Panc1 (cell line): ENCODE measurements around the gene HGFAC. TPM values are rescaled to one million over a fixed set of nuclear protein-coding genes. Genes with fewer than 3 reads are reported as not detected.

ENCODE experiments used
- ATAC-seq: fragments of 200-7000 bp; cut with Tn5 transposase; 2 replicates; pipeline ENCODE4 v1.9.1; 2020; ENCODE audit warnings: mild to moderate bottlenecking, moderate library complexity
- BruUV-seq: library from RNA; stranded (reverse); fragments of 400-500 nt; replicated peaks from 2 replicates; lab custom pipeline; 2021; lab: Mats Ljungman, UMichigan
- CTCF ChIA-PET: fragments of 300-600 bp; sonication (Branson Sonifier 250); formaldehyde crosslinking; loops from one replicate; lab custom pipeline; 2022; ENCODE audit warnings: antibody characterized with exemption; lab: Charles Lee
- POLR2A ChIA-PET: fragments of 300-600 bp; sonication (Branson Sonifier 250); formaldehyde crosslinking; loops from one replicate; lab custom pipeline; 2022; ENCODE audit warnings: antibody characterized with exemption; lab: Charles Lee
- DNase-seq: peaks from one replicate; pipeline ENCODE4 v3.0.0-alpha.2; 2010; ENCODE audit warnings: low read depth, low spot score
- H3K27ac ChIP-seq: 2 replicates; pipeline ENCODE4 v1.5.1; 2011; ENCODE audit warnings: mild to moderate bottlenecking, low read length, inconsistent platforms
- H3K27me3 ChIP-seq: fragments of 200-500 bp; sonication (Bioruptor generic); 2 replicates; pipeline ENCODE4 v1.6.0; 2014; ENCODE audit warnings: low read length, inconsistent platforms; ENCODE audit not compliant: control insufficient read depth, insufficient read depth
- H3K36me3 ChIP-seq: fragments of 200-500 bp; sonication (Bioruptor generic); 2 replicates; pipeline ENCODE4 v1.5.1; 2014; ENCODE audit warnings: inconsistent platforms, mild to moderate bottlenecking, low read length, moderate library complexity; ENCODE audit not compliant: control insufficient read depth, insufficient read depth
- H3K4me1 ChIP-seq: 2 replicates; pipeline ENCODE4 v1.5.1; 2011; ENCODE audit warnings: inconsistent platforms, mild to moderate bottlenecking, low read length, moderate library complexity; ENCODE audit not compliant: control insufficient read depth, insufficient read depth
- H3K4me3 ChIP-seq, 2 experiments: 2 replicates each; pipeline ENCODE4 v1.5.1; 2011 to 2012; ENCODE audit warnings: low read depth in 2 of 2, low read length in 2 of 2, mild to moderate bottlenecking in 2 of 2, inconsistent platforms in 1 of 2, moderate library complexity in 1 of 2
- H3K9me3 ChIP-seq: fragments of 200-500 bp; sonication (Bioruptor generic); 2 replicates; pipeline ENCODE4 v1.5.1; 2014; ENCODE audit warnings: low read depth, mild to moderate bottlenecking, inconsistent platforms, low read length, moderate library complexity; ENCODE audit not compliant: control insufficient read depth, insufficient read depth
- POLR2AphosphoS5 ChIP-seq: IDR thresholded peaks from 2 replicates; pipeline ENCODE4 v1.6.1; 2012; ENCODE audit warnings: mild to moderate bottlenecking, low read depth, low read length, moderate library complexity
- SIN3A ChIP-seq: IDR thresholded peaks from 2 replicates; pipeline ENCODE4 v1.6.1; 2012; ENCODE audit warnings: low read depth, mild to moderate bottlenecking, low read length, moderate library complexity, borderline replicate concordance; ENCODE audit not compliant: insufficient read depth
- TCF7L2 ChIP-seq: IDR thresholded peaks from 2 replicates; pipeline ENCODE4 v1.6.1; 2011; ENCODE audit warnings: mild to moderate bottlenecking, low read depth, low read length, inconsistent platforms
- in situ Hi-C: cut with HindIII; loops from 2 replicates; pipeline ENCODE4 v1.10.0; 2016; ENCODE audit warnings: low sequenced_read_pairs, low pct_unique_long_range_greater_than_20kb
- intact Hi-C: fragments of 100-400 bp; cut with micrococcal nuclease; formaldehyde crosslinking; loops from one replicate; pipeline ENCODE4 v1.10.0; 2022; ENCODE audit not compliant: unreplicated experiment
- total RNA-seq: library from RNA; stranded (reverse); gene quantifications from one replicate; pipeline ENCODE4 v1.2.1, GENCODE V29; 2021; ENCODE audit not compliant: unreplicated experiment
- TF ChIP-seq, protein P1 (sequence below): fragments of 450-650 bp; IDR thresholded peaks from 2 replicates; pipeline ENCODE4 v1.5.1; 2017; ENCODE audit warnings: mild to moderate bottlenecking
- TF ChIP-seq, protein P2 (sequence below), 2 experiments: IDR thresholded peaks; 2 replicates each; pipeline ENCODE4 v1.6.1; 2011 to 2012; ENCODE audit warnings: low read depth in 2 of 2, control low read depth in 1 of 2, low read length in 1 of 2, mild to moderate bottlenecking in 1 of 2, moderate library complexity in 1 of 2; ENCODE audit not compliant: insufficient read depth in 1 of 2

The HGFAC gene
- total RNA-seq, 1 experiment from 2014 or later = 0.59 TPM

DNA sequence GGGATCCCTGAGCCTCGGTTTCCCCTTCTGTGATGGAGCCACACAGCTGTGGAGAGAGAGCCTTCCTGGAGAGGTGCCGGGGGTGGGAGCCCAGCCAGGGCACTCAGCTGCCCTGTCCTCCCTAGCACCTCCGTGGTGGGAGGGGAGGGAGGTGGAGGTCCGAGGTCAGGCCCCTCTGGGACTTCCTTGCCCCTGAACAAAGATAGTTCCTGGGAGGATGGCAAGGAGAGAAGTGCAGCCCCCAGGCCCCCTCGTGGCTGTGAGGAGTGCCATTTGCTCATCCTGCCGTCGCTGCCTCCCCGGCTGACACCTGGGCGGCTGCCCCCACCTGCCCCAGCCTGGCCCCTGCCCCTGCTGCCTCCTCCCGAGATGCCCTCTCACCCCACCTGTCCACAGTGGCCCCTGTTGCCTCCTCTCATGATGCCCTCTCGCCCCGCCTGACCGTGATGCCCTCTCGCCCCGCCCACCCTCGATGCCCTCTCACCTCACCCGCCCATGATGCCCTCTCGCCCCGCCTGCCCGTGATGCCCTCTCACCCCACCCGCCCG, 34.0 kb downstream of the HGFAC start:
- BruUV-seq = no TSS peak
- ChIA-PET CTCF (no interaction called here), POLR2A (no interaction called here)
- in situ Hi-C loops (no loop called here), intact Hi-C loops (no loop called here)
- ATAC-seq (no peak), DNase-seq (no peak)
- no peaks in the 10 kb centered on the region for H3K9me3 ChIP-seq
- no peaks in the 10 kb centered on the region; the same call in 1 of the 2 replicates for H3K4me1 ChIP-seq
- H3K27ac ChIP-seq = no peak overlapping the region
- H3K27me3 ChIP-seq = no peaks in the 10 kb centered on the region
- H3K36me3 ChIP-seq = no peaks in the 10 kb centered on the region
- no peak overlapping the region for H3K4me3 ChIP-seq
- TF ChIP-seq TCF7L2 (no peak), SIN3A (no peak), POLR2AphosphoS5 (no peak)
- TF ChIP-seq, protein P1, sequence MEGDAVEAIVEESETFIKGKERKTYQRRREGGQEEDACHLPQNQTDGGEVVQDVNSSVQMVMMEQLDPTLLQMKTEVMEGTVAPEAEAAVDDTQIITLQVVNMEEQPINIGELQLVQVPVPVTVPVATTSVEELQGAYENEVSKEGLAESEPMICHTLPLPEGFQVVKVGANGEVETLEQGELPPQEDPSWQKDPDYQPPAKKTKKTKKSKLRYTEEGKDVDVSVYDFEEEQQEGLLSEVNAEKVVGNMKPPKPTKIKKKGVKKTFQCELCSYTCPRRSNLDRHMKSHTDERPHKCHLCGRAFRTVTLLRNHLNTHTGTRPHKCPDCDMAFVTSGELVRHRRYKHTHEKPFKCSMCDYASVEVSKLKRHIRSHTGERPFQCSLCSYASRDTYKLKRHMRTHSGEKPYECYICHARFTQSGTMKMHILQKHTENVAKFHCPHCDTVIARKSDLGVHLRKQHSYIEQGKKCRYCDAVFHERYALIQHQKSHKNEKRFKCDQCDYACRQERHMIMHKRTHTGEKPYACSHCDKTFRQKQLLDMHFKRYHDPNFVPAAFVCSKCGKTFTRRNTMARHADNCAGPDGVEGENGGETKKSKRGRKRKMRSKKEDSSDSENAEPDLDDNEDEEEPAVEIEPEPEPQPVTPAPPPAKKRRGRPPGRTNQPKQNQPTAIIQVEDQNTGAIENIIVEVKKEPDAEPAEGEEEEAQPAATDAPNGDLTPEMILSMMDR = no peak
- TF ChIP-seq, protein P2, sequence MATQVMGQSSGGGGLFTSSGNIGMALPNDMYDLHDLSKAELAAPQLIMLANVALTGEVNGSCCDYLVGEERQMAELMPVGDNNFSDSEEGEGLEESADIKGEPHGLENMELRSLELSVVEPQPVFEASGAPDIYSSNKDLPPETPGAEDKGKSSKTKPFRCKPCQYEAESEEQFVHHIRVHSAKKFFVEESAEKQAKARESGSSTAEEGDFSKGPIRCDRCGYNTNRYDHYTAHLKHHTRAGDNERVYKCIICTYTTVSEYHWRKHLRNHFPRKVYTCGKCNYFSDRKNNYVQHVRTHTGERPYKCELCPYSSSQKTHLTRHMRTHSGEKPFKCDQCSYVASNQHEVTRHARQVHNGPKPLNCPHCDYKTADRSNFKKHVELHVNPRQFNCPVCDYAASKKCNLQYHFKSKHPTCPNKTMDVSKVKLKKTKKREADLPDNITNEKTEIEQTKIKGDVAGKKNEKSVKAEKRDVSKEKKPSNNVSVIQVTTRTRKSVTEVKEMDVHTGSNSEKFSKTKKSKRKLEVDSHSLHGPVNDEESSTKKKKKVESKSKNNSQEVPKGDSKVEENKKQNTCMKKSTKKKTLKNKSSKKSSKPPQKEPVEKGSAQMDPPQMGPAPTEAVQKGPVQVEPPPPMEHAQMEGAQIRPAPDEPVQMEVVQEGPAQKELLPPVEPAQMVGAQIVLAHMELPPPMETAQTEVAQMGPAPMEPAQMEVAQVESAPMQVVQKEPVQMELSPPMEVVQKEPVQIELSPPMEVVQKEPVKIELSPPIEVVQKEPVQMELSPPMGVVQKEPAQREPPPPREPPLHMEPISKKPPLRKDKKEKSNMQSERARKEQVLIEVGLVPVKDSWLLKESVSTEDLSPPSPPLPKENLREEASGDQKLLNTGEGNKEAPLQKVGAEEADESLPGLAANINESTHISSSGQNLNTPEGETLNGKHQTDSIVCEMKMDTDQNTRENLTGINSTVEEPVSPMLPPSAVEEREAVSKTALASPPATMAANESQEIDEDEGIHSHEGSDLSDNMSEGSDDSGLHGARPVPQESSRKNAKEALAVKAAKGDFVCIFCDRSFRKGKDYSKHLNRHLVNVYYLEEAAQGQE (IDR thresholded peaks at IDR 0.05; ENCODE audit: insufficient read depth in 1 of 2, low read depth in 2 of 2, low read length in 1 of 2) = no peak

DNA sequence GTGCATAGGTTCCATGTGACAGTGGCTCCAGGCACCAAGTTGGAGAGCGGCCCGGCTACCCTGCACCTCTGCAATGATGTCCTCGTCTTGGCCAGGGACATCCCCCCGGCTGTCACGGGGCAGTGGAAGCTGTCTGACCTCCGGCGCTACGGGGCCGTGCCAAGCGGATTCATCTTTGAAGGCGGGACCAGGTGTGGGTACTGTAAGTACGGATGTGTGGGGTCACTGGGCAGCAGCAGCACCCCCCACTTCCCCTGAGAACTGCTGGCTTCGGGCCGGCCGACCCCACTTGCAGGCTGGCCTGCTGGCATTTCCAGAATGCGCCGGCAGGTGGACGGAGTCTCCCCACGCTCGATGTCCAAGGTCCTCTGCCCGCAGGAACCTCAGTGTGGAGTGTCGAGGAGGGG, 34.6 kb downstream of the HGFAC start:
- ChIA-PET POLR2A (no interaction called here), CTCF (no interaction called here)
- H3K9me3 ChIP-seq = no peaks in the 10 kb centered on the region
- no peaks in the 10 kb centered on the region for H3K27me3 ChIP-seq
- H3K4me3 ChIP-seq = no peak overlapping the region
- H3K4me1 ChIP-seq = no peaks in the 10 kb centered on the region; the same call in 1 of the 2 replicates
- H3K27ac ChIP-seq = no peak overlapping the region
- intact Hi-C loops = no loop called here
- in situ Hi-C loops = no loop called here
- DNase-seq (no peak), ATAC-seq (no peak)
- H3K36me3 ChIP-seq = no peaks in the 10 kb centered on the region
- BruUV-seq = no TSS peak
- TF ChIP-seq TCF7L2 = no peak
- TF ChIP-seq, protein P2 (IDR thresholded peaks at IDR 0.05; ENCODE audit: insufficient read depth in 1 of 2, low read depth in 2 of 2, low read length in 1 of 2) = no peak
- TF ChIP-seq, protein P1 = no peak
- no peak for TF ChIP-seq SIN3A
- no peak for TF ChIP-seq POLR2AphosphoS5
